Lung (tissue), 12 donors: ENCODE data around the gene SHC3. TPM values are rescaled to one million over a fixed set of nuclear protein-coding genes. Genes with fewer than 3 reads are reported as not detected.

Source experiments
- ATAC-seq: fragments of 200-7000 bp; cut with Tn5 transposase; one replicate; pipeline ENCODE4 v1.9.1; 2020; ENCODE audit warnings: moderate number of reproducible peaks; ENCODE audit not compliant: insufficient read depth, low FRiP score
- DNase-seq, 3 donors: peaks; one replicate each; pipeline ENCODE4 v3.0.0-alpha.2; 2013 to 2017
- H3K27ac ChIP-seq, 2 donors: one replicate each; pipeline ENCODE4 v1.5.1; 2013; ENCODE audit warnings: mild to moderate bottlenecking in 2 of 2, moderate library complexity in 2 of 2, control low read depth in 1 of 2, inconsistent platforms in 1 of 2, low read depth in 1 of 2, low read length in 1 of 2
- H3K27me3 ChIP-seq, 3 donors: one replicate each; pipeline ENCODE4 v1.5.1; 2013; ENCODE audit warnings: low read length in 2 of 3; ENCODE audit not compliant: control insufficient read depth in 3 of 3, insufficient read depth in 3 of 3
- H3K36me3 ChIP-seq, 4 donors: one replicate each; pipeline ENCODE4 v1.5.1; 2013; ENCODE audit warnings: low read length in 4 of 4, mild to moderate bottlenecking in 1 of 4, moderate library complexity in 1 of 4; ENCODE audit not compliant: control insufficient read depth in 4 of 4, insufficient read depth in 4 of 4
- H3K4me1 ChIP-seq, 5 donors: one replicate each; pipeline ENCODE4 v1.5.1; 2013; ENCODE audit warnings: low read length in 5 of 5, mild to moderate bottlenecking in 2 of 5, moderate library complexity in 1 of 5; ENCODE audit not compliant: control insufficient read depth in 5 of 5, insufficient read depth in 5 of 5
- H3K4me3 ChIP-seq: one replicate; pipeline ENCODE4 v1.5.1; 2013; ENCODE audit warnings: mild to moderate bottlenecking, control low read depth, moderate library complexity
- H3K9ac ChIP-seq, 2 donors: one replicate each; pipeline ENCODE4 v1.5.1; 2013; ENCODE audit warnings: low read length in 2 of 2, control low read depth in 1 of 2; ENCODE audit not compliant: insufficient read depth in 1 of 2
- H3K9me3 ChIP-seq, 4 donors: one replicate each; pipeline ENCODE4 v1.5.1; 2013; ENCODE audit warnings: low read length in 3 of 4, mild to moderate bottlenecking in 1 of 4, moderate library complexity in 1 of 4; ENCODE audit not compliant: control insufficient read depth in 4 of 4, insufficient read depth in 3 of 4
- WGBS, 2 donors: extraction: QIAGEN DNeasy Blood & Tissue Kit; methylation state at CpG; one replicate each; pipeline ENCODE4 v1.1.7; 2013; 5-methylcytosine and 5-hydroxymethylcytosine counted together
- polyA plus RNA-seq, 2 donors: library from polyadenylated mRNA; stranded (reverse); fragments of 200-250 nt; gene quantifications; one replicate each; pipeline ENCODE4 v1.2.1, GENCODE V29; 2013
- total RNA-seq, 2 donors: library from RNA; depleted of rRNA in 1 of 2; stranded (reverse); fragments of >200 nt in 1 of 2; gene quantifications; one replicate each; pipeline ENCODE4 v1.2.1, GENCODE V29; 2014 to 2021
- TF ChIP-seq, protein P1 (sequence below): IDR thresholded peaks from 2 replicates; pipeline ENCODE4 v1.5.1; 2012; ENCODE audit warnings: mild to moderate bottlenecking; ENCODE audit errors: control extremely low read depth, extremely low read depth
- donor health status: control.
- donor health status: control.
- donor health status: Bipolar disorder and iron deficiency.
- donor health status: healthy.
- donor health status: DM: yes; HTN: yes; CAD: no.

Gene SHC3
- total and polyA plus RNA-seq, 4 donors: 1.8 to 19.2 (median 4.0) TPM

DNA sequence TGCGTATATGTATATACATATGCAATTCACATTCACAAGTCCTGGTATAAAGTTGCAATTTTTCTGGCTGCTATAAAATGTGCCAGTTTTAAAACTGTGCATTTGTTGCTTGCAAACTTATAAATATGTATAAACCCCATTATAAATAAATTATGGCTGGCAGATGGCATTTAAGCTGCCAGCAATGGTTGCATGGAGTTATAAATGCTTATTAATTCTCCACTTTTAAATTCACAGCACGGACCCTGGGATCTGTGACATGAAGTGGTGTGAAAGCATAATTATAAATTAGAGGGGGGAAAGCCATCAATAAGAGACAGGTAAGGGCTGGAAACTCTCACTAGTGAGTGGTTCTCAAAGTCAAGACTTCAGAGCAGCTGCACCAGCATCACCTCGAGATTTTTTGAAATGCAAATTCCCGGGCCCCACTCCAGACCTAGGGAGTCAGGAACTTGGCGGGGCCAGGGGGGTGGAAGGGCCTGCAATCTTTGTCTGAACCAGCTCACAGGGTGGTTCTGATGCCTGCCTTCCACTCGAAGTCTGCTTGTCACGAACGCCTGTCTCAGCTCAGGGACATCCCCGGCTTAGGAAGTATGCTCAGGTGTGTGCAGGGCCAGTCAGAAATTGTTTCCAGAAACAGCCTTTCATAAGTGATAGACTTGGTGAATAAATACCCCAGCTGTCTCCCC, 170.4 kb downstream of the SHC3 start:
- Histone ChIP-seq H3K4me1 (peaks cover 0 to 18% (median 4%) of the 10 kb centered on the region in 5 donors), H3K9ac (no peak overlapping the region), H3K27ac (no peak overlapping the region), H3K4me3 (no peak overlapping the region), H3K9me3 (no peaks in the 10 kb centered on the region), H3K27me3 (no peaks in the 10 kb centered on the region), H3K36me3 (peaks cover 0 to 37% (median 16%) of the 10 kb centered on the region in 4 donors)
- TF ChIP-seq, protein P1, sequence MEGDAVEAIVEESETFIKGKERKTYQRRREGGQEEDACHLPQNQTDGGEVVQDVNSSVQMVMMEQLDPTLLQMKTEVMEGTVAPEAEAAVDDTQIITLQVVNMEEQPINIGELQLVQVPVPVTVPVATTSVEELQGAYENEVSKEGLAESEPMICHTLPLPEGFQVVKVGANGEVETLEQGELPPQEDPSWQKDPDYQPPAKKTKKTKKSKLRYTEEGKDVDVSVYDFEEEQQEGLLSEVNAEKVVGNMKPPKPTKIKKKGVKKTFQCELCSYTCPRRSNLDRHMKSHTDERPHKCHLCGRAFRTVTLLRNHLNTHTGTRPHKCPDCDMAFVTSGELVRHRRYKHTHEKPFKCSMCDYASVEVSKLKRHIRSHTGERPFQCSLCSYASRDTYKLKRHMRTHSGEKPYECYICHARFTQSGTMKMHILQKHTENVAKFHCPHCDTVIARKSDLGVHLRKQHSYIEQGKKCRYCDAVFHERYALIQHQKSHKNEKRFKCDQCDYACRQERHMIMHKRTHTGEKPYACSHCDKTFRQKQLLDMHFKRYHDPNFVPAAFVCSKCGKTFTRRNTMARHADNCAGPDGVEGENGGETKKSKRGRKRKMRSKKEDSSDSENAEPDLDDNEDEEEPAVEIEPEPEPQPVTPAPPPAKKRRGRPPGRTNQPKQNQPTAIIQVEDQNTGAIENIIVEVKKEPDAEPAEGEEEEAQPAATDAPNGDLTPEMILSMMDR: no peak
- 85 to 89% methylated on average over 9 of the region's 9 CpGs for WGBS, 2 donors
- DNase-seq: no peak
- ATAC-seq: no peak

DNA sequence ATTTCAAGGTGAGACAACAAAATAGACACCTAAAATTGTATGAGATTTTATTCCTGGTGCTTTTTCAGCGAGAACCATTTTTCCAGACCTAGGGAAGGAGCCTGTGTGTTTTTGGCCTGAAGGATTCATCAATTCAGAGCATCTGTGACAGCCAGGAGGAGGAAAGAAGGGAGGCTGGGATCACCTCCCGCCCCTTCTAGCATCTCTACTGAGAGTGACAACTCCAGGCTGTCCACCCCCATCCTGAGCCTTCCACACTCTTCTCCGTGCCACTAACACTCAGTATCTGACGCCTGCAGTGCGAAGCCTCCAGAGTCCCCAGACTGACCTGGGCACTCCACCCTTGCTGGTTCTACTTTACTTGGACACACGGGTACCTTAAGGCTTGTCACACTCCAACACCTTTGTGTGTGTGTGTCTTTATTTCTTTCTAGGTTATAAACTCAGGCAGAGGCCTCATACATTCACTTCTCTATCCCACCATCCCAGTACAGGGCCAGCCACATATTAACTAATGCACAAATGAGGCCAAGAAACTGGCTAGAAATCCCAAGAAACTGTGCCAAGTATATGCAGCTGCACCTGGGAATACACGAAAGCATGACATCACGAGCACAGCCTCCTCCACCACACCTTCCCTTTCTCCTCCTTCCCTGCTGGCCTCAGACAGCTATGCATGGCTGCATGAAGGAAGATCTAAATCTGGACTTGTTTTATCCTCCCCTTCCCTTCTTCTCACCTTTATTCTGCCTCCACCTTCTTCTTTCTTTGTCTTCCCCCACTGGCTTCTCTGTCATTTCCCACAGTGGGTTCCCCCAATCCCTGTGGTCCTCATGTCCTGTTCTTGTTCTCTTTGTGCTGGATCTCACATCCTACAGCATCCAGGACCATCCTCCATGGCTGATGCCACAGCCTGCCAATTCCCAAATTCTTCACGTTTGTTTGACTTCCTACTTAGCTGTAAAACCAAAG, 171.3 kb downstream of the SHC3 start:
- 79 to 82% methylated on average over 9 of the region's 9 CpGs for WGBS, 2 donors

DNA sequence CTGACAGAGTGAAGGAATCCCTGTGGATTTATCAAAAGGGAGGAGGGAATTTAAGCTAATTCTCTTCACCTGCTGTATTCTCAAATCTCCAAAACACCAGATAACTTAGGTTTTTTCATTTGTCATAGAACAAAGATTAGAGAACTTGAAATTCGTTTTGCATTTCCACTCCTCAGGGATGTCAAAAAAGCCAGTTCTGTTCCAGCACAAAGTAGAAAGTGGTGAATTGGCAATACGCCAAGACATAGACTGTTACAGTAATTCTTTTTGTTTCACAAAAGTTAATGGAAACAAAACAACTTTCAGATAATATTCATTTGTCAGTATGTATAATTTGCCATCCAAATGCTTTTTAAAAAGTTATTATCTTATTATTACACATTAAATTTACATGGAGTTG, 172.4 kb downstream of the SHC3 start:
- TF ChIP-seq, protein P1: no peak
- Histone ChIP-seq H3K36me3 (peaks cover 0 to 56% (median 25%) of the 10 kb centered on the region in 4 donors), H3K9me3 (no peaks in the 10 kb centered on the region), H3K27ac (no peak overlapping the region), H3K9ac (no peak overlapping the region), H3K27me3 (no peaks in the 10 kb centered on the region), H3K4me3 (no peak overlapping the region), H3K4me1 (peaks cover 0 to 25% (median 4%) of the 10 kb centered on the region in 5 donors)
- no peak for ATAC-seq
- WGBS, 2 donors: 25 to 46% methylated on average over 2 of the region's 2 CpGs
- peak in 2 of 3 donors; percentile 73 to 83 for DNase-seq

More for the DNA sequence above, 171.3 kb downstream of the SHC3 start:
- Histone ChIP-seq H3K4me3 (no peak overlapping the region), H3K4me1 (peaks cover 0 to 18% (median 4%) of the 10 kb centered on the region in 5 donors), H3K27me3 (no peaks in the 10 kb centered on the region), H3K9me3 (no peaks in the 10 kb centered on the region), H3K36me3 (peaks cover 0 to 46% (median 20%) of the 10 kb centered on the region in 4 donors), H3K27ac (no peak overlapping the region), H3K9ac (peak overlapping the region in 1 of 2 donors; percentile 23)
- TF ChIP-seq, protein P1: no peak
- ATAC-seq: no peak
- no peak for DNase-seq
